SH-SY5Y (cell line): ENCODE measurements around the gene RAB27A.

Source experiments
- GATA2 ChIP-seq: IDR thresholded peaks from 2 replicates; pipeline ENCODE4 v1.6.1; 2011; ENCODE audit warnings: mild to moderate bottlenecking, low read depth, low read length
- GATA3 ChIP-seq: IDR thresholded peaks from 2 replicates; pipeline ENCODE4 v1.6.1; 2011; ENCODE audit warnings: low read depth, mild to moderate bottlenecking, low read length, moderate library complexity

GRCh38 chr15:55320963-55321362 is 31.4 kb upstream of the RAB27A start:
- TF ChIP-seq GATA2 (no peak), GATA3 (no peak)
